Measurements from ENCODE around the gene DENND5B.
"Not testable (repeated sequence)": the region's sequence is repeated elsewhere in the genome, so short reads cannot be mapped to it uniquely, and the experiment has no call there.

The DENND5B gene

GRCh38 chr12:31504625-31505222, 86.2 kb downstream of the DENND5B start:
- no peak overlapping the region for H3K4me3 ChIP-seq (ENCODE audit: low read length)
- no peaks in the 10 kb centered on the region for H3K27me3 ChIP-seq (replicated peaks; ENCODE audit: control insufficient read depth, insufficient read depth, low read length)
- H3K36me3 ChIP-seq (ENCODE audit: control insufficient read depth, insufficient read depth, low read length, severe bottlenecking): no peaks in the 10 kb centered on the region
- no peak overlapping the region for H3K9ac ChIP-seq (ENCODE audit: low read length)
- no peak for DNase-seq (ENCODE audit: low read depth)
- peaks cover 34% of the 10 kb centered on the region for H3K4me1 ChIP-seq (ENCODE audit: control insufficient read depth, insufficient read depth, low read length)
- peaks cover 8% of the 10 kb centered on the region for H3K9me3 ChIP-seq (ENCODE audit: control insufficient read depth, low read length)

- not testable (repeated sequence) for H3K9me3 ChIP-seq (ENCODE audit: control insufficient read depth, low read length); H3K9ac ChIP-seq (ENCODE audit: low read length); H3K4me1 ChIP-seq (ENCODE audit: control insufficient read depth, insufficient read depth, low read length); H3K4me3 ChIP-seq (ENCODE audit: low read length); H3K27me3 ChIP-seq (replicated peaks; ENCODE audit: control insufficient read depth, insufficient read depth, low read length); DNase-seq (ENCODE audit: low read depth); H3K36me3 ChIP-seq (ENCODE audit: control insufficient read depth, insufficient read depth, low read length, severe bottlenecking)
Observed at GRCh38 chr12:31501014-31501413, 89.9 kb downstream of the DENND5B start.

GRCh38 chr12:31499567-31499966, 91.4 kb downstream of the DENND5B start:
- Histone ChIP-seq H3K36me3 (ENCODE audit: control insufficient read depth, insufficient read depth, low read length, severe bottlenecking) (peaks cover 5% of the 10 kb centered on the region), H3K4me3 (ENCODE audit: low read length) (no peak overlapping the region), H3K27me3 (replicated peaks; ENCODE audit: control insufficient read depth, insufficient read depth, low read length) (no peaks in the 10 kb centered on the region), H3K9me3 (ENCODE audit: control insufficient read depth, low read length) (peaks cover 2% of the 10 kb centered on the region), H3K4me1 (ENCODE audit: control insufficient read depth, insufficient read depth, low read length) (peaks cover 10% of the 10 kb centered on the region), H3K9ac (ENCODE audit: low read length) (no peak overlapping the region)
- DNase-seq (ENCODE audit: low read depth): no peak

GRCh38 chr12:31498424-31498823, 92.5 kb downstream of the DENND5B start:
- Histone ChIP-seq H3K9ac (ENCODE audit: low read length) (no peak overlapping the region), H3K36me3 (ENCODE audit: control insufficient read depth, insufficient read depth, low read length, severe bottlenecking) (peaks cover 11% of the 10 kb centered on the region), H3K4me3 (ENCODE audit: low read length) (no peak overlapping the region), H3K27me3 (replicated peaks; ENCODE audit: control insufficient read depth, insufficient read depth, low read length) (no peaks in the 10 kb centered on the region), H3K9me3 (ENCODE audit: control insufficient read depth, low read length) (no peaks in the 10 kb centered on the region), H3K4me1 (ENCODE audit: control insufficient read depth, insufficient read depth, low read length) (peaks cover 10% of the 10 kb centered on the region)
- DNase-seq (ENCODE audit: low read depth): no peak

- peak; percentile 48 for DNase-seq (ENCODE audit: low read depth)
Observed at GRCh38 chr12:31496257-31496656, 94.7 kb downstream of the DENND5B start.

GRCh38 chr12:31494455-31494854, 96.5 kb downstream of the DENND5B start:
- no peaks in the 10 kb centered on the region for H3K27me3 ChIP-seq (replicated peaks; ENCODE audit: control insufficient read depth, insufficient read depth, low read length)
- no peak for DNase-seq (ENCODE audit: low read depth)
- peaks cover 11% of the 10 kb centered on the region for H3K36me3 ChIP-seq (ENCODE audit: control insufficient read depth, insufficient read depth, low read length, severe bottlenecking)
- H3K4me1 ChIP-seq (ENCODE audit: control insufficient read depth, insufficient read depth, low read length): peaks cover 31% of the 10 kb centered on the region
- no peaks in the 10 kb centered on the region for H3K9me3 ChIP-seq (ENCODE audit: control insufficient read depth, low read length)
- H3K9ac ChIP-seq (ENCODE audit: low read length): no peak overlapping the region
- H3K4me3 ChIP-seq (ENCODE audit: low read length): no peak overlapping the region

More at GRCh38 chr12:31496257-31496656, 94.7 kb downstream of the DENND5B start:
- no peaks in the 10 kb centered on the region for H3K27me3 ChIP-seq (replicated peaks; ENCODE audit: control insufficient read depth, insufficient read depth, low read length)
- H3K9me3 ChIP-seq (ENCODE audit: control insufficient read depth, low read length): no peaks in the 10 kb centered on the region
- no peak overlapping the region for H3K4me3 ChIP-seq (ENCODE audit: low read length)
- no peak overlapping the region for H3K9ac ChIP-seq (ENCODE audit: low read length)
- peaks cover 11% of the 10 kb centered on the region for H3K36me3 ChIP-seq (ENCODE audit: control insufficient read depth, insufficient read depth, low read length, severe bottlenecking)
- peaks cover 27% of the 10 kb centered on the region for H3K4me1 ChIP-seq (ENCODE audit: control insufficient read depth, insufficient read depth, low read length)

GRCh38 chr12:31492599-31493196, 98.2 kb downstream of the DENND5B start:
- peaks cover 11% of the 10 kb centered on the region for H3K36me3 ChIP-seq (ENCODE audit: control insufficient read depth, insufficient read depth, low read length, severe bottlenecking)
- no peak for DNase-seq (ENCODE audit: low read depth)
- H3K9ac ChIP-seq (ENCODE audit: low read length): no peak overlapping the region
- peaks cover 30% of the 10 kb centered on the region for H3K4me1 ChIP-seq (ENCODE audit: control insufficient read depth, insufficient read depth, low read length)
- H3K4me3 ChIP-seq (ENCODE audit: low read length): peak overlapping the region; percentile 10
- no peaks in the 10 kb centered on the region for H3K9me3 ChIP-seq (ENCODE audit: control insufficient read depth, low read length)
- H3K27me3 ChIP-seq (replicated peaks; ENCODE audit: control insufficient read depth, insufficient read depth, low read length): no peaks in the 10 kb centered on the region

- Histone ChIP-seq H3K27me3 (replicated peaks; ENCODE audit: control insufficient read depth, insufficient read depth, low read length) (no peaks in the 10 kb centered on the region), H3K36me3 (ENCODE audit: control insufficient read depth, insufficient read depth, low read length, severe bottlenecking) (peaks cover 11% of the 10 kb centered on the region), H3K9me3 (ENCODE audit: control insufficient read depth, low read length) (no peaks in the 10 kb centered on the region), H3K9ac (ENCODE audit: low read length) (no peak overlapping the region), H3K4me3 (ENCODE audit: low read length) (peak overlapping the region; percentile 10), H3K4me1 (ENCODE audit: control insufficient read depth, insufficient read depth, low read length) (peaks cover 30% of the 10 kb centered on the region)
- peak; percentile 81 for DNase-seq (ENCODE audit: low read depth)
Observed at GRCh38 chr12:31491841-31492598, 98.9 kb downstream of the DENND5B start.

GRCh38 chr12:31491241-31491794, 99.6 kb downstream of the DENND5B start:
- Histone ChIP-seq H3K27me3 (replicated peaks; ENCODE audit: control insufficient read depth, insufficient read depth, low read length) (no peaks in the 10 kb centered on the region), H3K36me3 (ENCODE audit: control insufficient read depth, insufficient read depth, low read length, severe bottlenecking) (peaks cover 11% of the 10 kb centered on the region), H3K4me3 (ENCODE audit: low read length) (no peak overlapping the region), H3K9me3 (ENCODE audit: control insufficient read depth, low read length) (no peaks in the 10 kb centered on the region), H3K4me1 (ENCODE audit: control insufficient read depth, insufficient read depth, low read length) (peaks cover 29% of the 10 kb centered on the region), H3K9ac (ENCODE audit: low read length) (no peak overlapping the region)
- DNase-seq (ENCODE audit: low read depth): no peak

GRCh38 chr12:31488737-31489338, 102.1 kb downstream of the DENND5B start:
- Histone ChIP-seq H3K4me3 (ENCODE audit: low read length) (no peak overlapping the region), H3K36me3 (ENCODE audit: control insufficient read depth, insufficient read depth, low read length, severe bottlenecking) (no peaks in the 10 kb centered on the region), H3K27me3 (replicated peaks; ENCODE audit: control insufficient read depth, insufficient read depth, low read length) (no peaks in the 10 kb centered on the region), H3K9me3 (ENCODE audit: control insufficient read depth, low read length) (no peaks in the 10 kb centered on the region), H3K4me1 (ENCODE audit: control insufficient read depth, insufficient read depth, low read length) (peaks cover 23% of the 10 kb centered on the region), H3K9ac (ENCODE audit: low read length) (no peak overlapping the region)
- no peak for DNase-seq (ENCODE audit: low read depth)

- H3K4me1 ChIP-seq (ENCODE audit: control insufficient read depth, insufficient read depth, low read length): peaks cover 2% of the 10 kb centered on the region
- no peak for DNase-seq (ENCODE audit: low read depth)
- H3K4me3 ChIP-seq (ENCODE audit: low read length): no peak overlapping the region
- peaks cover 4% of the 10 kb centered on the region for H3K36me3 ChIP-seq (ENCODE audit: control insufficient read depth, insufficient read depth, low read length, severe bottlenecking)
- no peak overlapping the region for H3K9ac ChIP-seq (ENCODE audit: low read length)
- no peaks in the 10 kb centered on the region for H3K27me3 ChIP-seq (replicated peaks; ENCODE audit: control insufficient read depth, insufficient read depth, low read length)
- H3K9me3 ChIP-seq (ENCODE audit: control insufficient read depth, low read length): no peaks in the 10 kb centered on the region
Observed at GRCh38 chr12:31485571-31485970, 105.4 kb downstream of the DENND5B start.

Measured in adipocyte (in vitro differentiated cells).